Stimulated activated CD8-positive, alpha-beta memory T cell treated with anti-CD3 and anti-CD28 coated beads, Interleukin-12 subunit alpha, Interleukin-12 subunit beta, amount 100 ng/mL, for 1 hour (primary cell): Measurements from ENCODE around the gene RANBP3.
"Not testable (repeated sequence)": the region's sequence is repeated elsewhere in the genome, so short reads cannot be mapped to it uniquely, and the experiment has no call there.

ENCODE experiments used
- DNase-seq: peaks from one replicate; pipeline ENCODE4 v3.0.0-alpha.2; 2020; ENCODE audit warnings: low read depth

The RANBP3 gene

DNA sequence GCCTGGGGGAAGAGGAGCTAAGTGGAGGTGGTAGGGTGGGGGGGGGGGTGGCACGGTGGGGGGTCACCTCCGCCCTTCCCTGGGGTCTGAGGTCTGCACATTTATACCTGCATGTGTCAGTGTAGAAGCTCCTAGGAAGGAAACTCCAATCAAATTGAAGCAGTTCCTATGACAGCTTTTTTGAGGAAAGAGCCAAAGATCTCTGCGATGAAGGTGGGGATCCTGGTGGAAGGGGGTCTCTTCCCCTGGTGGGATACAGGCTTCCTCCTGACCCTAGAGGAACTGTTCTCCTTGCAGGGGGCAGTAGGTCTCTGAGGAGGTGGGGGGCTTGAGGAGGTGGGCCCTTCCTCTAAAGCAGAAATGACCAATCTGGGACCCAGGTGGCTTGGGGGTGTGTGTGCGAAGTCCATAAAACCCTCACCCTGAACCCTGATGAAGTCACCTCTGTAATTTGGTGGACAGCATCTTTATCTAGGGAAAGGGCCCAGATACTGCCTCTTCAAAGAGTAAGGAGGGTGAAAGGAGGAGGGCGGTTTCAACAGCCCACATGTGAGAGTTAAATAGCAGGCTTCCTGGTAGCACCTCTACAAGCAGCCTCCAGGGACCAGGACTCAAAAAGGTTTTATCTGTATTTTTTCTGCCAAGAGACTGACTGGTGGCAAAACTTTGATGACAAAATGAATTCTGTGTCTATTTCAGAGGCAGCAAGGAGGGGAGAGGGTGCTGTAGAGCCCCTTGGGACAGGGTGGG, 12.9 kb downstream of the RANBP3 start:
- DNase-seq = no peak

DNA sequence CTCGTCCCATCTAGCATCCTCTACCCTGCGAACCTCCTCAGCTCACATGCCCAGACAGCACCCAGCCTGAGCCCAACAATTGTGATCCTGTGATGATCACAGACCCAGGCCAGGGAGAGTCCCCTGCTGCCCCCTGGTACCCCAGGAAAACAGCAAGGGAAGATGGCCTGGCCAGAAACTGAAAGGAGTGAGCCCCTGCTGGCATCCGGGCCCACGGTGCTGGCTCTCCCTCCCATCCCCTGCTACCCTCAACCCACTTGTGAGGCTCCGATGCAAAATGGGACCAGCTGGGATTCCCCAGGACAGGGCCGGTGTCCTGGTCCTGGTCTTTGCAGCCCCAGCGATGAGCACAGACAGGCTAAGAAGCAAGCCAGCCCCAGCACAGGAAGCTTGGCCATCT, 14.1 kb downstream of the RANBP3 start:
- no peak for DNase-seq

DNA sequence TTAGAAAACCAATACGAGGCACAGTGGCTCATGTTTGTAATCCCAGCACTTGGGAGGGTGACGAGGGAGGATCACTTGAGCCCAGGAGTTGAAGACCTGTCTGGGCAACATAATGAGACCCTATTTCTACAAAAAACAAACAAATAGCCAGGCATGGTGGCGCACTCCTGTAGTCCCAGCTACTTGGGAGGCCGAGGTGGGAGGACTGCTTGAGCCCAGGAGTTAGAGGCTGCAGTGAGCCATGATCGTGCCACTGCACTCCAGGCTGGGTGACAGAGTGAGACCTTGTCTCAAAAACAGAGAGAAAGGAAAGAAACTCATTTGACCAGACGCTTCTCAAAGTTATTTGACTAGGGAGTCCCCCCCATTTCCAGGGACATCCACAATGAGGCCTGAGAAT, 14.7 kb downstream of the RANBP3 start:
- DNase-seq = not testable (repeated sequence)

DNA sequence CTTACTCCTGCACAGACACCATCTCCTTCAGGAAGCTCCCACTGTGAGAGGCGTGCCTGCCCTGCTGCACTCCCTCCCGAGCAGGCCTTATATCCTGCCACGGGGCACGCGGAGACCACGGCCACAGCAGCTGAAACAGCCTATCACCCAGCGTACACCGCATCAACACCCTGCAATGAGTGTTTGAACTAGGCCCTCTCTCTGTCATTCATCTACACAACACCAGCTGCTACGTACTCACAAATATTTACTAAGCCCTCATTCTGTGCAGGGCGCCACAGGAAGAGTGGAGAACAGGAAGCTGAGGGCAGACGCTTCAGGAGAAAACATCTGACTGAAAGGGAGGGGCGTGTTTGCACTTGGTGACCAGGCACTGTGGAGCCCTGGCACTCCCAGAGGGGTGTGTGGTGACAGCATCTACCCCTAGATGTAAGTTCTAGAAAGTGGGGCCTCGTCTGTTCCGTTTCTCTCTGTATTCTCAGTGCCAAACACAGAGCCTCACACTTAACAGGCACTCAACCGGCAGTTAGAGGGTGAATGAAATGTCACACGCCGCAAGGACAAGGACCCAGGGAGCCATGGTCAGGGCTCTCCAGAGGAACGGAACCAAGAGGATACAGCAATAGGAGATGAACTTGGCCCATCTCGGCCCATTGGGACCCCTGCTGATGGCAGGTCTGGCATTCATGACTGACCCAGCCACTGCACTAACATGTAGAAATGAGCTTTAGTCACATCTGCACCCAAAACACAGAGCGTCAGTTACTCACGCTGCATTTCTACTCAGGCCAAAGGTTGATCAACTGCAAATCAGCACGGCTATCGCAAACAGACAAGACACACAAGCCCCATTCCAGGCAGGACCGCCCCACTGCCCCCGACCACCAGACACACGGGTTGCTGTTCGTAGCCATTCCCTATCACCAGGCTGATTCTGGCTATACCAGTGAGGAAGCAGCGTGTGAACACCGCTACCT, 15.7 kb downstream of the RANBP3 start:
- DNase-seq = peak; percentile 48

DNA sequence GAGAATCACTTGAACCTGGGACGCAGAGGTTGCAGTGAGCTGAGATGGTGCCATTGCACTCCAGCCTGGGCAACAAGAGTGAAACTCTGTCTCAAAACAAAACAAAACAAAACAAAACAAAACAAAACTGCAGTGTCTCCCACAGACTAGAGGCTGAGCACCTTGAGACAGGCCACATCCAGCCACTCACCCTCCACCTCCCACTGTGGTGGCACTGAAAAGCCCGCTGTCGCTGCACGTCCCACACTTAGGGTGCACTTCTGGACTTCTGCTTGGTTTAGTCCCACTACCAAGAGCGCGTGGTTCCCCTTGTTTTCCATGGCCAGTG, 16.3 kb downstream of the RANBP3 start:
- not testable (repeated sequence) for DNase-seq

DNA sequence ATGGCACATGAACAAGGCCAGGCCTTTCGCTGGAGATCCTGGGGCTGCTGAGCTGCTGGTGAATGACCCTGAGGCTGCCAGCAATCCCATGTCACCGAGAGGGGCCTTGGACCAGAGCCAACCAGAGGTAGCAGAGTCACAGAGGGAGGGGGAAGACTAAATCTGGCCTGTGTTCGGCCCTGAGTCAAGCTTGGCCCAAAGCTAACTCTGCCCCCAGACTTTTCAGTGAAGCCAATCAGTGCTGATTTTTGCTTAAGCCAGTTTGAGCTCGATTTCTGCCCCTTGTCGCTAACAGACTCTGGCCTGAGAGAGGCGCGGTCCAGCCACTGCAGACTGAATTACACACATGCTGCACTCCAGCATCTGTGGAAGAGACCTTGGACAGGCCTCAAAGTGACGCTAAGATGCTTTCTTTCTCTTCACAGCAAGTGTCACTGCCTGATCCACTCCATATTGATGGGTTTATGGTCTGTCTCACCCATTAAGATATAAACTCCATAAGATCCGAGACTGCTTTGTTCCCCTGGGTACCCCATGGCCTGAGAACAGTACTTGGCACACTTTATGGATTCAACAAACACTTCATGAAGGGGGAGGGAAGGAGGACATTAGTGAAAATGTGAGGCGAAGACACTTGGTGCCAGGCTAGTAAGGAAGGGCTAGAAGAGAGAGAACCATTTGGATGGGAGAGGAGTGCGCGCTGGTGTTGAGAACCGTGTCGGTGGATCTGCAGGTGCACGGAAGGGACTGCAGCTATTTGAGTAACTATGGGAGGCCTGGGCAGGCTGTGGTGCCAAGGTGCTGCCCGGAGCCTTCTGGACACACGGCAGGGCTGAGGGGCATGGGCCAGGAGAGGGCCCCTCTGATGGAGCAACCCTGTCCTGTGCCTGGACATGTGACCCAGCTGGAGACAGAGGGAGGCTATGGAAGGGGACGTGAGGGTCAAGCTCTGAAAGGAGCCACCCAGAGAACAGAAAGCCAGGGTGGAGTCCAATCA, 17.6 kb downstream of the RANBP3 start:
- DNase-seq = no peak

DNA sequence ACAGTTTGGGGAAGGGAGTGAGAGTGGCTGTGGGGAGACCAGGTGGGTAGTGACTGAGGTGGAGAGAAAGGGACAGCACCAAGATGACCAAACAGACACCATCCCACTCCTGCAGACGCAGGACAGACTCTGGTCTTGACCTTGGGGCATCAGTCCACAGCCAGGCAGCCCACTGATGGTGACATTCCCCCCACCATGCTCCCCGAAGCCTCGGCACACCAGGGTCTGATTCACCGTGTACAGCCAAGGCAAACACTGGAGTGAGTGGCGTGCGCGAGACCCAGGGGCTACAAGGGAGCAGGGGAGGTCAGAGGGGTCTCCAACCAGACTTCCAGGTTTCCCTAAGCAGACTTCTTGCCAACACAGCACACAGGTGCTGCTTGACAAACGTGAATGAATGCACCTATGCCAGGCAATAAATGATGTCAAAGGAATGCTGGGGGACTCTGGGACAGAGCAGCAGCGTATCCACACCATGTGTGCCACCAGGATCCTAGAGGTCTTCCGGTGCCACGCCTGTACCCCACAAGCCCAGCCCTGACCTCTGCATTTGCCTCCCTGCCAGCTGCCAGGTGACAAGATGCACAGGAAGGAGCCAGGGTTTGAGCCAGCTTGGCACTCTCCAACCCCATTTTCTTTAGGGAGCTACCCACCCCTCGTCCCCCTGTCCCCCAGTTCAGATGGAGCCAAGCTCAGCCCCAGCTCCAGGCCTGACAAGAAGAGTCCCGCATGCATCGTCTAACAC, 18.5 kb downstream of the RANBP3 start:
- no peak for DNase-seq

DNA sequence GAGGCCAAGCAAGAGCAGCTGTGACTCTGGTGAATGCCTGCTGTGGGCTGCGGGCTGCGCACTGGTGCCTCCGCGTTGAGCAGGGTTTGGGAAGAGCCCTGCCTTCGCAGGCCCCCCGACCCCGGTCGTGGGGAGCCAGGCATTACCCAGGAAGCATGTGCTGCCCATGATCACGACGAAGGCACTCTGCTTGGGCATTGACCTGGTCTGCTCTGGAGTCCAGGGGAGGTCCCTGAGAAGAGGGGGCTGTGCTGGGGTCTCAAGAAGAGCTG, 19.2 kb downstream of the RANBP3 start:
- DNase-seq = no peak

DNA sequence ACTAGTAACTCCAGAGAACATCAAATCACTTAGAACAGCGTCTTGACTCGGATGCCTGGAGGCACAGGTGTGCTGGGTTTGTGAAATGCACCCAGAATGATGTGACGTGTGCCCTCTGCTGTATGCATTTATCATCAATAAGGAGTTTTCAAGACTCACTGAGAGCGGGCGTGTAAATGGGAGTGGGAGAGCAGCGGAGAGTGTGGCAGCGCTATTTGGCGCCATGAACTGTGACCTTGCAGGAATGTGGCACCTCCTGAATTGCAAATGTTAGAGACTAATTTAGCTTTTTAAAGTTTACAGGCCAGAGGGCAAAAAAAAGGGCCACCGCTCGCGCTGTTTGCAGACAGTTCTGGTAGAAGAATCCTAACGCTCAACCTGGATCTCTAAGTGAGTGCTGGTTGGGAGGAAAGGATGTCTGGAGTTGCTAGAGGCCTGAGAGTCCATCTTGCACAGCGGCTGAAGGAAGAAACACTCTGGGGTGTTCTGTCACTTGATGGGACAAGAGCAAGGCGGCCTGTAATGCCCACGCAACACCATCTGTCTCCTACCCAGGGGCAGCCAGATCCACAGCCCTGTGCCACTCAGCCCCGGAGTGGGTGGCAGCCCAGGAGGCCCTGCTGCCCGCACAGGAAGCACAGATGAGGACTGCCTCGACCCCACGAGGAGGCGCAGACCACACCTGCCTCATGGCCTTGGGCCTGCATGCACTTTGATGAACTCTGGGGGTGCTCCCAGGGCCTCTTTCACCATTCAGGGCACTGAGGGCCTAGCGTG, 19.7 kb downstream of the RANBP3 start:
- no peak for DNase-seq

DNA sequence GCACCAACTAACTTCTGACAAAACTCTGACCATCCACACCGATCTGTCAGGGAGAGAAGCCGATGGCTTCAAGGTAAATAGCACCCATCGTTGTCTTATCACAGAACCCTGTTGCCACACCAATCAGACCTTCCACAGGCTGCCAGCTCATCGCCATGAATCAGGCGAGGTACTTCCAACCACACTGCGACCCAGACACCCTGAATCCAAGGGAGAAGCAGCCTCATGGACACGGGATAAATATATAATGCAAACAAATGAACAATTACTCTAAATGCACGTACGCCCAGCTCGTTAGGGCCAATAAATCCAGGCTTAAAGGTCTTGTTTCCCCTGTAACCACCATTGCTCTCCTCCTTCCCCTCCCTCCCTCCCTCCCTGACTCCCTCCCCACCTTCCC, 20.8 kb downstream of the RANBP3 start:
- no peak for DNase-seq

DNA sequence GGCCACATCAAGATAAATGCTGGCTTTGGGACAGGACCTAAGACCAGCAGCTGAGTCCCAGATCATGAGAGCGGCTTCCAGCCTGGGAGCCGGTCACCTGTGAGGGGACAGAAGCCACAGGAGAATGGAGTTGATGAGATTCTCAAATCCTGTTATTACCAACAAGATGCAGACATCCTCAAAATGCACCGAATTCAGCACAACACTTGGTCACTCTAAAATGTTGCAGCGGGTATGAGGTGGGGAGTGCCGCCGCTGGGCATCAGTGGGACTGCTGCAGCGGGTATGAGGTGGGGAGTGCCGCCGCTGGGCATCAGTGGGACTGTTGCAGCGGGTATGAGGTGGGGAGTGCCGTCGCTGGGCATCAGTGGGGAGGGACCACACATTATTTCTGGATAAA, 21.2 kb downstream of the RANBP3 start:
- no peak for DNase-seq

DNA sequence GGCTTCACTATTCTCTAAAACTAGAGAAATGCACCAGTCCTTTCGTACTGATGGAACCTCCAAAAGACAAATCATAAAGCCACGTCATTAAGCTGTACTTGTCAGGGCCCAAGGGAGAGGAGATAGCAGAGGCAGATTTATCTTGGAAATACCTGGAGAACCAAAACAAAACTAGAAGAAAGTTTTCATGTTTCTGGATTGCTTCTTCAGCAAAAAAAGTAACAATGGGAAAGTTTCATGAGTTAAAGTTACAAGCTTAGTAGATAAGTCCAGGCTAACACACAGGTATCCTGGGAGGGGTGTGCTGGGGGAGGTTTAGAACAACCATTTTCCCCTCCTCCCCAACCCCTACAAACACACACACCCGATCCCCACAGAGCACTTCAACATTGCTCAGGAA, 21.6 kb downstream of the RANBP3 start:
- DNase-seq = no peak

DNA sequence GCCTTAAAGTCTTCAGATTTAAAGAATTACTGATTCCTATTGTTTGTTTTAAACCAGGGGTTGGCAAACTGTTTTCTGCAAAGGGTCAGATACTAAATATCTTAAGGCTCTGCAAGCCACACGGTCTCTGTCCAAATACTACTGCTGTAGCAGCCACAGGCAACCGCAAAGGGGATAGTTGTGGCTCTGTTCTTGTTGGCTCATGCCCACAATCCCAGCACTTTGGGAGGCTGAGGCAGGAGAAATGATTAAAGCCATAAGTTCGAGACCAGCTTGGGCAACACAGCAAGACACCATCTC, 22.4 kb downstream of the RANBP3 start:
- no peak for DNase-seq

DNA sequence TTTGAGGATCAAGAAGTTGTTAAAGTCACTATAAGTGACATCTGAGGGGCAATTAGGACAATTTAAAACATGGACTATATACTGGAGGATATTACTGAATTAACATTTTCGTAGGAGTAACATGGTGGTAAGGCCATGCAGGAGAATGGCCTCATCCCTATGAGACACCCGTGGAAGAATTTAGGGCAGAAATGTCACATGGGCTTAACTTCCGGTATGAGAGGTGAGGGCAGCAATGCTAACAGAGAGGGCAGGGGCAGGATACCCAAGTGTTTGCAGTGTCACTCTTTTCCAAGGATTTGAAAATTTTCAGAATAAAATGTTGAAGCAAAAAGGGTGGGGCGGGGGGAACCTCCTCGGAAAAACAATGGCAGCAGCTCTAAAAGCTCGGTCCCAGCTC, 23.6 kb downstream of the RANBP3 start:
- no peak for DNase-seq

DNA sequence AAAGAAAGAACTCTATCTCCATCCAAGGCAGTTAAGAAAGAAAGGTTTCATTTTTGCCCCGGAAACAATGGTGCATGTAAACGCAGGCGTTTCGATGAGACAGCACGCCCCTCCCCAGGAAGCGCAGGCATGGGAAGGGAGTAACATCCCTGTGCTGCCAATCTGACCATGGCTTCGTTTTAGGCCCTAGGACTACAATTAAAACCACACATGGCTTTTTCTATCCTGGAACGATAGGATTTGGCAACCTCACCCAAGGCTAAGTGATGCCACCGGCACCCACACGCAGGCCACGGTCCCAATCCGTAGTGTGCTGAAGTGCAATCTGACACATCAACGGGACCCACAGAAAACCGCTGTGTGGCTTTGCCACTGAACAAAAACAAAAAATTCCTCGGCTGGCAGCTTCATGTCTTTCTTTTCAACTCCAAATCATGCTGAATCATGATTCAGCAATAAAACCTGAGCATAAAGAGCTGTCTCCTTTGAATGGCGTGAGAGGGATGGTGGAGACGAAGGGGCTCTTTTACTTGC, 24.2 kb downstream of the RANBP3 start:
- DNase-seq = no peak

DNA sequence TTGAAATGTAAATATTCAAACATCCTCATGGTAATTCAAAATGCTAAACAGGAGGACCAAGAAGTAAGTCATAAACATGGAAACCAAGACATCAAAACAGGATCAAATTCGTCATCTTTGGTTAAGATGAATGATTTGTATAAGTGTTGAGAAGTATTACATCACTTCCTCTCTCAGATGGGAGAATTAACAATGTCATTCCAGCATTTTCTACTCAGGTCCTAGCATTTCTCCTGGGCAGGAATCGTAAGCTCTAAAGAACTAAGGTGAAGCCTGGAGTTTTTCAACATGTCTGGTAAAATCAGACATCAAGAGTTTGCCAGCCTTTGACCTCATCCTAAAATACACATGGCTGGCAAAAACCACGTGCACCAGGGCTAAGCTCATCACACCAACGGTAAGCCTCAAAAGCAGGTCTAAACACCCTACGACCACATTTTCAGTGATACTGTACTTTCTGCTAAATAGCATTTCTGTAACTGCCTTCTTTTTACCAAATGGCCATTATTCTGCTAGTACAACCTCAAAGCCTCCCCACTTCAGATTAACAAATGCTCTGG, 24.8 kb downstream of the RANBP3 start:
- DNase-seq = no peak

DNA sequence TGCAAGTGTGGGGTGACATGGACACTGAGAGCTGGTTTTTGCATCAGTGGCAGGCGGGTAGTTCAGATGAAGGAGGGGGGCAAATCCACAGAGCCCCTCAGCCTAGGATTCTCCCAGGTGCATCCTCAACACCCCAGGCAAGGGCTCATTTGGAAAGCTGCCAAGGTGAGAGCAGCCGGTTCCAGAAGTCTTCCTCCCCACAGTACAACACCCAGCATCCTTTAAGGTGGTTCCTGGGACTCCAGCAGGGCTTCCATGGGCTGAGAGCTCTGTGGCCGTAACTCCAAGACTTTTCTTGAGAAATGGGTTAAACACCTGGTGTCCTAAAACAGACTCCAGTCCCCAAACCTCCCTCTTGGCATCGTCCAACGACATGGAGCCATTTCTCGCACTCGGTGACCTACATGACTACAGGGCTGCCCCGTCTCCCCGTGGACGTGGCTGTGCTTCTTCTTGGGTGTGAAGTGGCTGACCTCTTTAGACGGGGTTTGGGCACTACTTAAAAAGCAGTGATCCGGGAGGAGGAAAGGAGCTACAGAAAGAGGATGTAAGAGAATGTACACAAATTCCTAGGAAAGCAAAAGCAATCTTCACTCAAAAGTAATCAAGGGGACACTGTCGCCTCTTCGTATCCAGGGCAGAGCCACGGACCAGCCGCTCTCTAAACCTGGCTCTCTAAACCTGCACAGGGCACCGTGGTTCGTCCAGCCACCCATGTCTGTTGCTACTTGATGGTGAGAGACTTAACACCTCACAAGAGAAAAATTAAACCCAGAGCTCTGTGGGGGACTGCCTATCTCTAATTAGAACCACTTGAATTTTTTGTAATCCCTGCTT, 25.5 kb downstream of the RANBP3 start:
- no peak for DNase-seq

DNA sequence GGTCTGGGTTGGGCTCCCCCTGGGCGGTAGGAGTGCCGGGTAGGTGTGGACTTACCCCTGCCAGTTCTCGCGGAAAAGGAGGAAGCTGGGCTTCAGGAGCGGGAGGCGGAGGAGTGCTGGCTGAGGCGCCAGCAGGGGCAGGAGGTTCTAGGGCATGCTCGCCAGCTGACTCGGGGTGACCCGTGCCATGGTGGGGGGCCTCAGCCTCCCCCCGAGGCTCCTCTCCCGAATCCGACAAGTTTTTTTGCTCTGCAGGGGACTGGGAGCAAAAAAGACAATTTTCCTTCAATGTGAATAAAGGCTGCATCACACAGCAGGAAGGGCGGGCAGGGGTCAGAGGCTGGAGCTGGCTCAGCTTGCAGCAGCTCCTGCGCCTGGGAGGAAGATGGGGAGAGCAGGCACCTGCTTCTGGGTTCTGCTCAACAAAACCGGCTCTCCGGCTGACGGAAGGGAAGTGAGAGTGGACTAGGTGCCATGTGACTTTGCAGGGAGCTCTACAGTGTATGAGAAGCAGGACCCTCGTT, 26.5 kb downstream of the RANBP3 start:
- DNase-seq = no peak

DNA sequence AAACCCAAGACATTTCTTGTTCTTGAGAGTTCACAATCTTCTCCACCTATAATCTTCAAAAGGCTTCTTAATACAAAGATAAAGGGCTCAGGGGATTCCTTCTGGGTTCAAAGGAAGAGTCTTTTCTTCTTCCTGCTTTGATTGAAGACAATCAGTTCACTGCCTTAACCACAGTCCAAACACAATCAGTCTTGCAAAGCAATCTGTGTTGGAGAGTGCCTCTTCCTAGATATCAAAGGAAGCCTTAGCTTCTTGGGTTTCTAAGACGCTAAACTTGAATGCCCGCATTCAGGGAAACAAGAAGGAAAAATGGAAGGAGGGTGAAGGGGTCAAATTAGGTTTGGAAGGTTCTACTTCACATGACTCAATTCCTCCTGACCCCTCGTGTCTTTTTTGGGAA, 27.2 kb downstream of the RANBP3 start:
- no peak for DNase-seq
